Keratinocyte (primary cell): ENCODE data around the gene PTGES2. TPM values are rescaled to one million over a fixed set of nuclear protein-coding genes. Genes with fewer than 3 reads are reported as not detected.

ENCODE experiments used
- DNase-seq: peaks from one replicate; pipeline ENCODE4 v3.0.0-alpha.2; 2011; ENCODE audit warnings: low read depth, missing footprints, low spot score
- FAIRE-seq: peaks from 2 replicates; lab custom pipeline; 2011; peaks lifted over from hg19 to GRCh38; lab: Jason Lieb, UNC
- H2AFZ ChIP-seq: 2 replicates; pipeline ENCODE4 v1.6.0; 2012; ENCODE audit warnings: low read length, control low read depth, inconsistent platforms; ENCODE audit not compliant: control insufficient read depth
- H3K27ac ChIP-seq: 2 replicates; pipeline ENCODE4 v1.5.1; 2011; ENCODE audit warnings: low read length; ENCODE audit not compliant: control insufficient read depth, insufficient read depth
- H3K27me3 ChIP-seq: 3 replicates; pipeline ENCODE4 v1.6.0; 2011; ENCODE audit warnings: low read length; ENCODE audit not compliant: control insufficient read depth, insufficient read depth; ENCODE audit errors: extremely low read depth
- H3K36me3 ChIP-seq, 2 experiments: 2 replicates in 1 of 2; 3 replicates in 1 of 2; pipeline ENCODE4 v1.5.1; 2011; ENCODE audit warnings: low read length in 2 of 2, mild to moderate bottlenecking in 1 of 2; ENCODE audit not compliant: control insufficient read depth in 2 of 2, insufficient read depth in 2 of 2; ENCODE audit errors: extremely low read depth in 1 of 2
- H3K4me1 ChIP-seq: 3 replicates; pipeline ENCODE4 v1.5.1; 2011; ENCODE audit warnings: low read length; ENCODE audit not compliant: control insufficient read depth, insufficient read depth; ENCODE audit errors: extremely low read depth
- H3K4me2 ChIP-seq: 3 replicates; pipeline ENCODE4 v1.6.0; 2011; ENCODE audit warnings: low read depth, low read length; ENCODE audit not compliant: control insufficient read depth, insufficient read depth; ENCODE audit errors: extremely low read depth
- H3K4me3 ChIP-seq, 3 experiments: fragments of 200-600 bp in 1 of 3; sonication (generic) in 1 of 3; 2 replicates in 2 of 3; 3 replicates in 1 of 3; pipeline ENCODE4 v1.5.1; 2011 to 2016; ENCODE audit warnings: low read length in 3 of 3, mild to moderate bottlenecking in 3 of 3, control low read depth in 2 of 3, inconsistent platforms in 1 of 3, low read depth in 1 of 3, mixed read lengths in 1 of 3, mixed run types in 1 of 3, moderate library complexity in 1 of 3; ENCODE audit not compliant: control insufficient read depth in 2 of 3, insufficient read depth in 2 of 3; ENCODE audit errors: extremely low read depth in 1 of 3
- H3K79me2 ChIP-seq: 2 replicates; pipeline ENCODE4 v1.6.0; 2012; ENCODE audit warnings: low read length; ENCODE audit not compliant: control insufficient read depth, insufficient read depth
- H3K9ac ChIP-seq: 3 replicates; pipeline ENCODE4 v1.6.0; 2011; ENCODE audit warnings: low read length; ENCODE audit not compliant: control insufficient read depth, insufficient read depth; ENCODE audit errors: extremely low read depth
- H3K9me1 ChIP-seq: 3 replicates; pipeline ENCODE4 v1.6.0; 2011; ENCODE audit warnings: low read length; ENCODE audit not compliant: control insufficient read depth, insufficient read depth; ENCODE audit errors: extremely low read depth
- H3K9me3 ChIP-seq: 2 replicates; pipeline ENCODE4 v1.5.1; 2012; ENCODE audit warnings: low read depth, low read length; ENCODE audit not compliant: control insufficient read depth
- H4K20me1 ChIP-seq: 3 replicates; pipeline ENCODE4 v1.6.0; 2011; ENCODE audit warnings: low read length; ENCODE audit not compliant: control insufficient read depth, insufficient read depth; ENCODE audit errors: extremely low read depth
- CTCF ChIP-seq, 3 experiments: IDR thresholded peaks in 1 of 3; conservative IDR thresholded peaks in 1 of 3; optimal IDR thresholded peaks in 1 of 3; 2 replicates in 2 of 3; 3 replicates in 1 of 3; pipeline versions ENCODE3 to v1.5.1; 2011; ENCODE audit warnings: low read length in 3 of 3, mild to moderate bottlenecking in 3 of 3, moderate library complexity in 2 of 3, control low read depth in 1 of 3, inconsistent platforms in 1 of 3; ENCODE audit not compliant: insufficient read depth in 2 of 3; ENCODE audit errors: extremely low read depth in 1 of 3
- EZH2 ChIP-seq: IDR thresholded peaks from one replicate; pipeline ENCODE4 v1.6.1; 2012; ENCODE audit warnings: inconsistent platforms, mild to moderate bottlenecking, low read length, moderate library complexity
- dilution Hi-C: fragments of 300-500 bp; cut with MboI; formaldehyde crosslinking; loops from one replicate; pipeline ENCODE4 v1.7.0; 2020; ENCODE audit warnings: low sequenced_read_pairs; ENCODE audit not compliant: extremely low pct_ligation_motif_present
- polyA plus RNA-seq, 5 experiments: library from polyadenylated mRNA; depleted of rRNA in 3 of 5; stranded (reverse) in 3 of 5; stranded (forward) in 1 of 5; unstranded in 1 of 5; fragments of >200 nt; gene quantifications; 1 replicate in 1 of 5; 2 replicates in 3 of 5; 3 replicates in 1 of 5; pipeline versions ENCODE4 v1.2.1 to v1.2.3, GENCODE V29; 2011 to 2012; ENCODE audit warnings: missing spikeins in 2 of 5, low read depth in 1 of 5, low replicate concordance in 1 of 5

Gene PTGES2
- polyA plus RNA-seq, 1 donor (not counting 4 experiments of a cell fraction or from before 2014, with no cell fraction given) = 68.7 TPM

- Histone ChIP-seq H3K36me3 (no peaks in the 10 kb centered on the region), H3K9ac (no peak overlapping the region), H3K4me3 (no peak overlapping the region), H3K9me1 (no peaks in the 10 kb centered on the region), H4K20me1 (no peaks in the 10 kb centered on the region), H2AFZ (no peak overlapping the region), H3K4me2 (no peak overlapping the region), H3K4me1 (peaks cover 13% of the 10 kb centered on the region), H3K79me2 (no peaks in the 10 kb centered on the region), H3K27me3 (no peaks in the 10 kb centered on the region), H3K9me3 (no peaks in the 10 kb centered on the region), H3K27ac (no peak overlapping the region)
- dilution Hi-C loops = no loop called here
- FAIRE-seq = no peak
- no peak for DNase-seq
- no peak for TF ChIP-seq EZH2
- TF ChIP-seq CTCF (optimal IDR thresholded peaks at IDR 0.05 in 1 of 3, IDR thresholded peaks at IDR 0.05 in 1 of 3, conservative IDR thresholded peaks at IDR 0.05 in 1 of 3; ENCODE audit: extremely low read depth in 1 of 3, insufficient read depth in 2 of 3, low read length in 3 of 3) = no peak
Measured at GRCh38 chr9:128153947-128154695, 26.6 kb upstream of the PTGES2 start.

- no peaks in the 10 kb centered on the region for H3K79me2 ChIP-seq
- no peaks in the 10 kb centered on the region for H3K9me3 ChIP-seq
- DNase-seq = no peak
- no peaks in the 10 kb centered on the region for H3K9me1 ChIP-seq
- peaks cover 22% of the 10 kb centered on the region for H3K4me1 ChIP-seq
- FAIRE-seq = no peak
- H4K20me1 ChIP-seq = no peaks in the 10 kb centered on the region
- no peak overlapping the region for H3K4me3 ChIP-seq
- no peak for TF ChIP-seq EZH2
- TF ChIP-seq CTCF (optimal IDR thresholded peaks at IDR 0.05 in 1 of 3, IDR thresholded peaks at IDR 0.05 in 1 of 3, conservative IDR thresholded peaks at IDR 0.05 in 1 of 3; ENCODE audit: extremely low read depth in 1 of 3, insufficient read depth in 2 of 3, low read length in 3 of 3) = no peak
- no peak overlapping the region for H3K27ac ChIP-seq
- no peak overlapping the region for H3K4me2 ChIP-seq
- no peak overlapping the region for H3K9ac ChIP-seq
- dilution Hi-C loops = no loop called here
- H3K27me3 ChIP-seq = no peaks in the 10 kb centered on the region
- H2AFZ ChIP-seq = no peak overlapping the region
- no peaks in the 10 kb centered on the region for H3K36me3 ChIP-seq
Measured at GRCh38 chr9:128153060-128153946, 25.8 kb upstream of the PTGES2 start.
